Measurements from ENCODE around the gene ZMYND8.
"Not testable (repeated sequence)": the region's sequence is repeated elsewhere in the genome, so short reads cannot be mapped to it uniquely, and the experiment has no call there.

Gene ZMYND8

GRCh38 chr20:47374121-47374520 is 17.6 kb upstream of the ZMYND8 start:
- H4K91ac ChIP-seq (ENCODE audit: low read length); H3K4me1 ChIP-seq (ENCODE audit: control insufficient read depth, insufficient read depth, low read depth, low read length); H3K79me1 ChIP-seq (replicated peaks; ENCODE audit: low read length, poor library complexity, severe bottlenecking); H4K8ac ChIP-seq (ENCODE audit: low read length); H3K4ac ChIP-seq (ENCODE audit: low read depth in 1 of 2, low read length in 2 of 2); DNase-seq; H3K4me3 ChIP-seq (ENCODE audit: insufficient read depth in 1 of 2, low read depth in 1 of 2, low read length in 2 of 2); H2AFZ ChIP-seq (ENCODE audit: low read depth, low read length); H3K23ac ChIP-seq (ENCODE audit: low read length in 2 of 2); H2BK120ac ChIP-seq (ENCODE audit: low read depth, low read length); H3K36me3 ChIP-seq (ENCODE audit: control insufficient read depth in 1 of 2, insufficient read depth in 2 of 2, low read depth in 1 of 2, low read length in 2 of 2); H2BK12ac ChIP-seq (ENCODE audit: low read length in 2 of 2); H3K9ac ChIP-seq (ENCODE audit: low read length); H3K4me2 ChIP-seq (ENCODE audit: low read length, poor library complexity, severe bottlenecking); H3K27ac ChIP-seq (ENCODE audit: low read length, poor library complexity, severe bottlenecking); H3K9me3 ChIP-seq (ENCODE audit: control insufficient read depth, low read length); H3K14ac ChIP-seq (ENCODE audit: low read length in 2 of 2); H2BK15ac ChIP-seq (ENCODE audit: low read depth, poor library complexity, severe bottlenecking); H3K27me3 ChIP-seq (ENCODE audit: control insufficient read depth in 1 of 2, insufficient read depth in 1 of 2, low read length in 2 of 2); H2AK5ac ChIP-seq (ENCODE audit: low read length, severe bottlenecking); H2BK5ac ChIP-seq (ENCODE audit: low read depth, low read length, poor library complexity, severe bottlenecking); H3K18ac ChIP-seq (ENCODE audit: low read depth in 1 of 2, low read length in 2 of 2): not testable (repeated sequence)
- 98% methylated on average over 8 of the region's 8 CpGs for WGBS

- no peak overlapping the region for H3K9ac ChIP-seq (ENCODE audit: low read length)
These were observed 16.8 kb upstream of the ZMYND8 start for GRCh38 chr20:47373206-47373733.

GRCh38 chr20:47370850-47371782 is 14.6 kb upstream of the ZMYND8 start:
- no peak overlapping the region for H4K91ac ChIP-seq (ENCODE audit: low read length)
- H3K18ac ChIP-seq (ENCODE audit: low read depth in 1 of 2, low read length in 2 of 2): peak overlapping the region in 1 of 2 experiments; percentile 18
- H3K27ac ChIP-seq (ENCODE audit: low read length, poor library complexity, severe bottlenecking): no peak overlapping the region
- H3K27me3 ChIP-seq (ENCODE audit: control insufficient read depth in 1 of 2, insufficient read depth in 1 of 2, low read length in 2 of 2): no peaks in the 10 kb centered on the region
- no peak overlapping the region for H2BK120ac ChIP-seq (ENCODE audit: low read depth, low read length)
- no peak overlapping the region for H3K4me2 ChIP-seq (ENCODE audit: low read length, poor library complexity, severe bottlenecking)
- peak overlapping the region; percentile 21 to 25 for H2BK12ac ChIP-seq (ENCODE audit: low read length in 2 of 2)
- no peaks in the 10 kb centered on the region for H3K9me3 ChIP-seq (ENCODE audit: control insufficient read depth, low read length)
- no peak overlapping the region for H2AFZ ChIP-seq (ENCODE audit: low read depth, low read length)
- no peak overlapping the region for H3K9ac ChIP-seq (ENCODE audit: low read length)
- no peak overlapping the region for H3K4ac ChIP-seq (ENCODE audit: low read depth in 1 of 2, low read length in 2 of 2)
- no peaks in the 10 kb centered on the region for H3K79me1 ChIP-seq (replicated peaks; ENCODE audit: low read length, poor library complexity, severe bottlenecking)
- H2BK5ac ChIP-seq (ENCODE audit: low read depth, low read length, poor library complexity, severe bottlenecking): no peak overlapping the region
- no peak overlapping the region for H3K14ac ChIP-seq (ENCODE audit: low read length in 2 of 2)
- peak; percentile 18 for DNase-seq
- H2AK5ac ChIP-seq (ENCODE audit: low read length, severe bottlenecking): peak overlapping the region; percentile 87
- H3K36me3 ChIP-seq (ENCODE audit: control insufficient read depth in 1 of 2, insufficient read depth in 2 of 2, low read depth in 1 of 2, low read length in 2 of 2): no peaks in the 10 kb centered on the region
- peaks cover 10% of the 10 kb centered on the region for H3K4me1 ChIP-seq (ENCODE audit: control insufficient read depth, insufficient read depth, low read depth, low read length)
- peak overlapping the region; percentile 65 for H2BK15ac ChIP-seq (ENCODE audit: low read depth, poor library complexity, severe bottlenecking)
- H3K4me3 ChIP-seq (ENCODE audit: insufficient read depth in 1 of 2, low read depth in 1 of 2, low read length in 2 of 2): no peak overlapping the region
- no peak overlapping the region for H3K23ac ChIP-seq (ENCODE audit: low read length in 2 of 2)
- no peak overlapping the region for H4K8ac ChIP-seq (ENCODE audit: low read length)
- 80% methylated on average over 14 of the region's 15 CpGs for WGBS

More at GRCh38 chr20:47373206-47373733, 16.8 kb upstream of the ZMYND8 start:
- Histone ChIP-seq H2AFZ (ENCODE audit: low read depth, low read length) (no peak overlapping the region), H2BK120ac (ENCODE audit: low read depth, low read length) (no peak overlapping the region), H2BK12ac (ENCODE audit: low read length in 2 of 2) (no peak overlapping the region), H3K18ac (ENCODE audit: low read depth in 1 of 2, low read length in 2 of 2) (no peak overlapping the region), H3K4me1 (ENCODE audit: control insufficient read depth, insufficient read depth, low read depth, low read length) (peaks cover 10% of the 10 kb centered on the region), H3K4me3 (ENCODE audit: insufficient read depth in 1 of 2, low read depth in 1 of 2, low read length in 2 of 2) (no peak overlapping the region), H3K4ac (ENCODE audit: low read depth in 1 of 2, low read length in 2 of 2) (no peak overlapping the region), H3K9me3 (ENCODE audit: control insufficient read depth, low read length) (no peaks in the 10 kb centered on the region), H3K36me3 (ENCODE audit: control insufficient read depth in 1 of 2, insufficient read depth in 2 of 2, low read depth in 1 of 2, low read length in 2 of 2) (no peaks in the 10 kb centered on the region), H4K91ac (ENCODE audit: low read length) (no peak overlapping the region), H2AK5ac (ENCODE audit: low read length, severe bottlenecking) (no peak overlapping the region), H3K27ac (ENCODE audit: low read length, poor library complexity, severe bottlenecking) (no peak overlapping the region), H4K8ac (ENCODE audit: low read length) (no peak overlapping the region), H2BK15ac (ENCODE audit: low read depth, poor library complexity, severe bottlenecking) (no peak overlapping the region), H3K79me1 (replicated peaks; ENCODE audit: low read length, poor library complexity, severe bottlenecking) (no peaks in the 10 kb centered on the region), H3K23ac (ENCODE audit: low read length in 2 of 2) (no peak overlapping the region), H3K14ac (ENCODE audit: low read length in 2 of 2) (no peak overlapping the region), H3K4me2 (ENCODE audit: low read length, poor library complexity, severe bottlenecking) (no peak overlapping the region), H3K27me3 (ENCODE audit: control insufficient read depth in 1 of 2, insufficient read depth in 1 of 2, low read length in 2 of 2) (no peaks in the 10 kb centered on the region), H2BK5ac (ENCODE audit: low read depth, low read length, poor library complexity, severe bottlenecking) (no peak overlapping the region)
- no peak for DNase-seq
- WGBS: 94% methylated on average over 1 of the region's 2 CpGs

GRCh38 chr20:47370214-47370613 is 13.7 kb upstream of the ZMYND8 start:
- Histone ChIP-seq H2AFZ (ENCODE audit: low read depth, low read length) (no peak overlapping the region), H3K4me2 (ENCODE audit: low read length, poor library complexity, severe bottlenecking) (no peak overlapping the region), H2AK5ac (ENCODE audit: low read length, severe bottlenecking) (no peak overlapping the region), H3K4me3 (ENCODE audit: insufficient read depth in 1 of 2, low read depth in 1 of 2, low read length in 2 of 2) (no peak overlapping the region), H3K9ac (ENCODE audit: low read length) (no peak overlapping the region), H4K8ac (ENCODE audit: low read length) (no peak overlapping the region), H3K27me3 (ENCODE audit: control insufficient read depth in 1 of 2, insufficient read depth in 1 of 2, low read length in 2 of 2) (no peaks in the 10 kb centered on the region), H3K14ac (ENCODE audit: low read length in 2 of 2) (no peak overlapping the region), H3K18ac (ENCODE audit: low read depth in 1 of 2, low read length in 2 of 2) (no peak overlapping the region), H3K9me3 (ENCODE audit: control insufficient read depth, low read length) (no peaks in the 10 kb centered on the region), H3K4ac (ENCODE audit: low read depth in 1 of 2, low read length in 2 of 2) (no peak overlapping the region), H4K91ac (ENCODE audit: low read length) (no peak overlapping the region), H3K23ac (ENCODE audit: low read length in 2 of 2) (no peak overlapping the region), H2BK5ac (ENCODE audit: low read depth, low read length, poor library complexity, severe bottlenecking) (no peak overlapping the region), H2BK15ac (ENCODE audit: low read depth, poor library complexity, severe bottlenecking) (no peak overlapping the region), H3K79me1 (replicated peaks; ENCODE audit: low read length, poor library complexity, severe bottlenecking) (no peaks in the 10 kb centered on the region), H3K27ac (ENCODE audit: low read length, poor library complexity, severe bottlenecking) (no peak overlapping the region), H2BK12ac (ENCODE audit: low read length in 2 of 2) (no peak overlapping the region), H2BK120ac (ENCODE audit: low read depth, low read length) (no peak overlapping the region), H3K36me3 (ENCODE audit: control insufficient read depth in 1 of 2, insufficient read depth in 2 of 2, low read depth in 1 of 2, low read length in 2 of 2) (no peaks in the 10 kb centered on the region), H3K4me1 (ENCODE audit: control insufficient read depth, insufficient read depth, low read depth, low read length) (peaks cover 10% of the 10 kb centered on the region)
- no peak for DNase-seq
- 97% methylated on average over 9 of the region's 10 CpGs for WGBS

Measured in mesenchymal stem cell (in vitro differentiated cells and primary cell).